GM21528 (cell line): ENCODE measurements around the gene NECTIN4.
"Not testable (repeated sequence)": the region's sequence is repeated elsewhere in the genome, so short reads cannot be mapped to it uniquely, and the experiment has no call there.

Source experiments
- ATAC-seq: cut with Tn5 transposase; IDR thresholded peaks from one replicate; pipeline ENCODE4 v1.9.1; 2021; ENCODE audit warnings: mild to moderate bottlenecking, moderate library complexity; ENCODE audit not compliant: unreplicated experiment, low FRiP score

NECTIN4 gene

GRCh38 chr1:161065681-161066080 is 23.7 kb downstream of the NECTIN4 start:
- not testable (repeated sequence) for ATAC-seq

GRCh38 chr1:161063936-161064335 is 25.4 kb downstream of the NECTIN4 start:
- ATAC-seq: not testable (repeated sequence)

- ATAC-seq: no peak
Observed at GRCh38 chr1:161061419-161061818, 27.9 kb downstream of the NECTIN4 start.

GRCh38 chr1:161059293-161059692 is 30.1 kb downstream of the NECTIN4 start:
- ATAC-seq: no peak

- ATAC-seq: no peak
Observed at GRCh38 chr1:161054805-161055204, 34.6 kb downstream of the NECTIN4 start.

- no peak for ATAC-seq
Observed at GRCh38 chr1:161054232-161054631, 35.1 kb downstream of the NECTIN4 start.

GRCh38 chr1:161052899-161053298 is 36.5 kb downstream of the NECTIN4 start:
- ATAC-seq: no peak

GRCh38 chr1:161051219-161051618 is 38.1 kb downstream of the NECTIN4 start:
- ATAC-seq: no peak

GRCh38 chr1:161048949-161049722 is 40.2 kb downstream of the NECTIN4 start:
- no peak for ATAC-seq

- ATAC-seq: no peak
Observed at GRCh38 chr1:161047436-161048420, 41.6 kb downstream of the NECTIN4 start.

GRCh38 chr1:161046605-161047228 is 42.6 kb downstream of the NECTIN4 start:
- peak; percentile 38 for ATAC-seq

- peak; percentile 52 for ATAC-seq
Observed at GRCh38 chr1:161045736-161046604, 43.4 kb downstream of the NECTIN4 start, which contains the start of gene USF1. TSS of gene USF1 (minus strand) at chr1:161045977. CDS start at chr1:161043275, 2,702 bp downstream.

GRCh38 chr1:161044908-161045735 is 44.2 kb downstream of the NECTIN4 start:
- peak; percentile 34 for ATAC-seq

- ATAC-seq: no peak
Observed at GRCh38 chr1:161044535-161044907, 44.8 kb downstream of the NECTIN4 start.

- ATAC-seq: no peak
Observed at GRCh38 chr1:161039546-161039945, 49.8 kb downstream of the NECTIN4 start.

- no peak for ATAC-seq
Observed at GRCh38 chr1:161039154-161039545, 50.2 kb downstream of the NECTIN4 start.

GRCh38 chr1:161038523-161039153 is 50.7 kb downstream of the NECTIN4 start, which contains the start of gene TSTD1:
TSS of gene TSTD1 (minus strand) at chr1:161038964. CDS start at chr1:161038889, 75 bp downstream.
- ATAC-seq: peak; percentile 83
